Bone marrow (tissue), 2 donors: ENCODE results near the gene SND1.

Experiments used
- DNase-seq, 2 donors: peaks; one replicate each; lab custom pipeline; 2025; lab: John Stamatoyannopoulos, UW

SND1 gene

DNA sequence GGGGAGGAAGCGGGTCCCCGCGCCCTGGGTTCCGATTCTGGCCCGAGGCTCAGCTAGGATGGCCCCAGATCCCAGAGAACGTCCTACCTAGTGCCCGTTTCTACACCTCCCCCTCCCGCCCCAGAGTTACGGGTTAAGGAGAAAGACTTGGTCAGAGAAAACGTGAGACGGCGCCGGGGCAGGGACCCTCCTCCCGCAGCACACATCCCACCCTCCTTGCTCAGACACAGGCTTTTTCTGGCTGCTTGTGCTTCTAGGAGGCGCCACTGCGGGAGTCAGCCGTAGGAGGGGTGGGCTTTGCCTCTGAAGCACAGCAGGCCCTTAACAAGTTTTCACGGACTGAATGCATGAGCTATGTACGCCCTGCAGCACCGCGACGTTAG lies 484.2 kb downstream of the SND1 start:
- DNase-seq: no peak

GRCh38 chr7:128137181-128137580 lies 485.2 kb downstream of the SND1 start:
- DNase-seq: peak in 1 of 2 donors; percentile 41

GRCh38 chr7:128139406-128139805 lies 487.4 kb downstream of the SND1 start:
- DNase-seq: no peak

DNA sequence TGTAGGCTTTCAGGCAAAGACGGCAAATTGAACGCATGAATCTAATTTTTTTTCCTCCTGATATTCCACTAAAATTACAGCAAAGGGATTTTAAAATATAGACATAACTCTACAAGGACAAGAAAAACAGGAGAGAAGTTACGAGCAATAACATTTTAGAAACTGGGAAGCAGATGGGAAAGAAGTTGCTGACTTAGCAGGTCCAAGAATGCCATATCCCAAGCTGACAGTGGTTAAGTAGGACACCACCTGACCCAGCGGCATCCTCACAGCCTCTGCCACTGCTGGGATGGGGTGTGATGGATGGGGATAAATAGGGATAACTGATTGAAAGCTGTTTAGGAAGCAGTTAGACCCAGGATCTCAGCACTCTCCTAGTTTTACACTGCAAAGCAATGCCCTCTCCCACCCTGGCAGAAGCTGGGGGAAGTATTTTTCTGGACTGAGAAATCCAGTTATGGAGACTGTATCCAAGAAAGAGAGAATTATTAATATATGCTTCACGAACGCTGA lies 489.7 kb downstream of the SND1 start:
- DNase-seq: no peak
